GM21515 (cell line): ENCODE data around the gene OGFOD1.

ENCODE experiments used
- ATAC-seq: cut with Tn5 transposase; IDR thresholded peaks from one replicate; pipeline ENCODE4 v1.9.1; 2021; ENCODE audit not compliant: unreplicated experiment

The OGFOD1 gene

DNA sequence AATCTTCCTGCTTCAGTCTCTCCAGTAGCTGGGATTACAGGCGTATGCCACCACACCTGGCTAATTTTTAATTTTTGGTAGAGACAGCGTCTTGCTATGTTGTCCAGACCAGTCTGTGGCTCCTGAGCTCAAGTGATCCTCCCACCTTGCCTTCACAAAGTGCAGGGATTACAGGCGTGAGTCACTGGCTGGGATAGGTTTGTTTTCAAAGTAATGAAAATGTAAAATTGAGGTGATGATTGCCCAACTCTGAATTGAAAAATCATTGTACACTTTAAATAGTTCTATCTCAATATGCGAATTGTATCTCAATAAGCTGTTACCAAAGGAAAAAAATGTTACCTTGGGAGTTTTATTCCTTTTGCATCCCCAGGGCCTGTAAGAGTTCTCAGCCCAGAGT is 24.8 kb upstream of the OGFOD1 start:
- ATAC-seq, result no peak

GRCh38 chr16:56428091-56428490 is 23.3 kb upstream of the OGFOD1 start:
- no peak for ATAC-seq

GRCh38 chr16:56436258-56436657 is 15.1 kb upstream of the OGFOD1 start:
- ATAC-seq, result no peak

GRCh38 chr16:56438038-56438437 is 13.3 kb upstream of the OGFOD1 start:
- no peak for ATAC-seq

GRCh38 chr16:56447286-56447685 is 4.1 kb upstream of the OGFOD1 start:
- no peak for ATAC-seq

DNA sequence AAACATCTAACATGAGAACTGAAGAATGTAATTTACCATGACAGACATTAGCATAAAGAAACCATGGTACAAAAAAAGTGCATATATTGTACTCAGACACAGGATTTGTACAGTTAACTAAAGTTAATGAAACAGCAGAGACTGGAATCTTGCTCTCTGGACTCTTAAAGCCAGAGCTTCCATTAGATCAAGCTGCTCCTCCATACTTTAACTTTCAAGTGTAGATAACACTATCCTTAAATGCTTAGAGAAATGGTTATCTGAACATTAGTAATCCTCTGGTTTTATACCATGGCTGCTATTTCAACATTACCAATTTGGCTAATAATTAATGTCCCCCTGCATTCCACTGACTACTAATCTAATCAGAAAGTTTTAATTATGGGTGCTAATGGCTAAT is 3.3 kb upstream of the OGFOD1 start:
- no peak for ATAC-seq

- no peak for ATAC-seq
These were observed 924 bp upstream of the OGFOD1 start for GRCh38 chr16:56450275-56450985.

DNA sequence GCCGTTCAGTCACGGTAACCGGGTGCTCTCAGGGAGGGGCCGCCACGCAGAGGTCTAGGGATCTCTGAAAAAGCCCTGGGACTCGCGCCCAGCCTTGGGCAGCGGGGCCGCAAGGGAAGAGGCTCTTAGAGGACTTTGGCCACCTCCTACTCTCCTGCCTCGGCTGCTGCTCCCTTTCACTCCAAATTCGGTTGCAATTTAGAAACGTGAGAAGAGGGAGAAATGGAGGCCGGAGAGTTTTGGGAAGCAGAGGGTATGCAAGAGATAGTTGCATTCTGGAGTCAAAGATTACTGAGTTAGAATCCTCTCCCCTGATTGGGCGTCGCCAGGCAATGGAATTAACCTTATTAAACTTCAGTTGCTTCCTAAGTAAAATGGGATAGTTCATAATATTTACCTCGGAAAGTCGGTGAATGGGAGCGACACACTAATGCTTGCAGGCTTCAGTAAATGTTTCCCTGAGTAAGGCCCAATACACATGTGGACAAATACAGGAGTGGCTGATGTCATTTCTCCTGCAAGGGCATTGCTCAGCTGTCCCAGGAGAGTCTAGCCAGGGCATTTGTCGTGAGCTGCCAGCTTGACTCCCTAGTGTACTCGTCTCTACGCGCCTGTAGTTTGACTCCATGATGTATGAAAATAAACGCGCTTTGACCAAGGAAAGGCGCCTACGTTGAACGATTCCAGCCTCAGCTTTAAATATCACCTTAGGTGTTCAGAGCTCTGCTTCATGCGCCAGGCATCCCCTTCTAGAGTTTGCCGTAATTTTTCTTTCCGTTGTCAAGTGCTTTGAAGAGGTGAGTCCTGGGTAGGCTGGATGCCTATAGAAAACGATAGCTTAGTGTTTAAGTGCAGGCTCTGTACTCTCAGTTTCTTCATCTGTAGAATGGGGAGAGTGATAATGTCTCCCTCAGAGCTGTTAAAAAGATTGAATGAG is 667 bp downstream of the OGFOD1 start:
- ATAC-seq, result peak; percentile 44

GRCh38 chr16:56457927-56458470 is 6.6 kb downstream of the OGFOD1 start:
- no peak for ATAC-seq

GRCh38 chr16:56460101-56460500 is 8.7 kb downstream of the OGFOD1 start:
- no peak for ATAC-seq

DNA sequence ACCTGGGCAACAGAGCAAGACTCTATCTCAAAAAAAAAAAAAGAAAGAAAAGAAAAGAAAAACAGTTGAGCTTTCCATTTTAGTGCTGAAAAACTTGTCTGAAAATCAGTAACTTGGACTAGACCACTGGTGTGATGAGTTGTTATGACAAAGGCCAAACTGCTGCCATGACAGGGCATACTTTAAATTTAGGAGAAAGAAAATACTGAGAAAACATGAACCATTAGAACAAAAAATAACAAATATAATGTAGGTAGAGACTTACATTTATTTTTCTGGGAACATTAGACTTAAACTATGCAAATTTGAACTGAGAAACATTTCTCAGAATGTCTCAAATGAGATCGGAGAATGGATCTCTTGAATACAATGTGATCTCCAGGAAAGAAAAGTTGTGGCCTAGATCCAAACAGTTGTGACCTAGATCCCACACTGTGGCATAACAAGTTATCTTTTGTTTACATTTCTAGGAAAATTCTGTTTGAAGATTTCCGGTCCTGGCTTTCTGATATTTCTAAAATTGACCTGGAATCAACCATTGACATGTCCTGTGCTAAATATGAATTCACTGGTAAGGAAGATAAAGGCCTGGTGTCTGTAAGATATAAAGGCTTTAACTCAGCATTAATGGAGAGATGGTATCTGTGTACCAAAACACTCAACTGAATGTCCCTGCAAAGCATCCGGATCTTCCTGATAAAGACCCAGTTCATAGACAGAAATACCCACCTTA is 10.9 kb downstream of the OGFOD1 start:
- no peak for ATAC-seq

- ATAC-seq, result no peak
These were observed 11.8 kb downstream of the OGFOD1 start for GRCh38 chr16:56463153-56463552.

DNA sequence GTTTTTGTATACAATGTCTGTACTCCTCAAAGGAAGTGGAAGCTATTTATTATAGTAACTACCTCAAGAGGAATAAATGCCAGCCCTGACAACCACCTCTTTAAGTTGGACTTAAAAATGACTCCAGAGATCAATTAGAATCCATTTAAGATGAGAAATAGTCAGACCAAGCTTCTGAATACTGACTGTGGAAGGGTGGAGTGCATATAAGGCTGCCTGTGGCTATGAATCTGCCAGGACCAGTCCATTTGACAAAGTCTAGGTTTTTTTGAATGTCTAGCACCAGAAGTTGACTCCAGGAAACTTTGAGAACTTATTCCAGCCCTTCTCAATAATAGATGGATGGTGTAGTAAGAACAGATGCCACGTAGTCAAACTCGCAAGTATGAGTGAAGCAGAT is 15.0 kb downstream of the OGFOD1 start:
- ATAC-seq, result no peak

- no peak for ATAC-seq
These were observed 17.4 kb downstream of the OGFOD1 start for GRCh38 chr16:56468800-56469199.

GRCh38 chr16:56469748-56470147 is 18.4 kb downstream of the OGFOD1 start:
- no peak for ATAC-seq

GRCh38 chr16:56470232-56470631 is 18.9 kb downstream of the OGFOD1 start:
- ATAC-seq, result no peak

GRCh38 chr16:56470666-56471065 is 19.3 kb downstream of the OGFOD1 start:
- ATAC-seq, result no peak

GRCh38 chr16:56475201-56475600 is 23.8 kb downstream of the OGFOD1 start:
- ATAC-seq, result no peak

GRCh38 chr16:56477096-56477878 is 25.9 kb downstream of the OGFOD1 start:
- no peak for ATAC-seq

DNA sequence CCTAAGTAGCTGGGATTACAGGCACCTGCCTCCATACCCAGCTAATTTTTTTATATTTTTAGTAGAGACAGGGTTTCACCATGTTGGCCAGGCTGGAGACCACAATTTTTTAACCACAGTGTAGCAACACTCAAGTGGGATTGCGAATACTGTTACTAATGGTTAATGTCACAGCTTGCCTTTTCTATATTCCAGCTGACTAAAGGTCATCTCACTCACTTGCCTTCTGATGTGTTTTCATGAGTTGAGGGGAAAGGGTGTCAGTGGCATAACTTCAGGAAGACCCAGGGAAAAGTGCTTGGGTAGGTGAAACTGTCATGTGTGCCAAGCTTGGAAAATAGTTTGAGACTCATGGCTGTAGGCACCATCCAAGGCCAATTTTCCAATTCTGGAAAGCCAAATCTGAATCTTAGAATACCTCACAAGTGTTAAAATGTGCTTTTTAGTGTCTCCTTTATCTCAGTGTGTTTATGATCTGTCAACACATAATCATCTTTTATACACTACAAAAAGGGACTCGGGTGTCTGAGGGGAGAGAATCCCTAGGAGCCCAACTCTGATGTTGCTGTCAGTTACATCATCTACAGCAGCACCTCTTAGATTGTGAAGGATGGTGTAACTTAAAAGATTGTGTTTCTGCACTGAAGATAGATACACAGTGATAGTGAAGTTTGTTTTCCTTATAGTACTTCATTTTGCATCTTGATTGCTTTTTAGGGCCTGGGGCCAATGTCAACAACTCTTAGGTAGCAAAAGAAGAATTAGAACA is 27.1 kb downstream of the OGFOD1 start:
- ATAC-seq, result no peak
